Measurements from ENCODE around the gene TRPM3.

TRPM3 gene

DNA sequence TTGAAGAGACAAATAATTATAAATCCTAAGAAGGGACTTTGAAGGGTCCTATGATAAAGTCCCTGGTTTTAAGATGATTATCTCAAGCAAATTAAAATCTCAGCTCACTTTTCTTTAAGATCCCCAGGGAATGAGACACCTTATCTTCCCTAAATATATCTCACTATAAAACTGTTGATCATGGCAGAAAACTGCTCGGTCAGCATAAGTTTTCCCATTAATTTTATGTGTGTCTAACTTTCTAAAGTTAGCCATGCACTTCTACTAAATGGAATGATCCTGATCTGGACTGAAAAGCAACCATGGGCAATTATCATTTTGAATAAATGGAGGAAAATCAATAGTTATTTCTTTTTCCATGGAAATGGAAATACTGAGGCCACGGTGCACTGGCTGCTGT, 314.5 kb downstream of the TRPM3 start:
- Histone ChIP-seq H3K27ac (replicated peaks) (no peak overlapping the region), H3K27me3 (ENCODE audit: insufficient read depth, poor library complexity, severe bottlenecking) (no peaks in the 10 kb centered on the region), H3K4me3 (replicated peaks; ENCODE audit: insufficient read depth, low read length) (no peak overlapping the region)
- TF ChIP-seq SPI1 (IDR thresholded peaks at IDR 0.05; ENCODE audit: borderline replicate concordance, low read depth) (no peak), GABPA (IDR thresholded peaks at IDR 0.05; ENCODE audit: low read depth) (no peak), POLR2AphosphoS5 (IDR thresholded peaks at IDR 0.05; ENCODE audit: low read depth) (no peak)
- TF ChIP-seq, protein P1, sequence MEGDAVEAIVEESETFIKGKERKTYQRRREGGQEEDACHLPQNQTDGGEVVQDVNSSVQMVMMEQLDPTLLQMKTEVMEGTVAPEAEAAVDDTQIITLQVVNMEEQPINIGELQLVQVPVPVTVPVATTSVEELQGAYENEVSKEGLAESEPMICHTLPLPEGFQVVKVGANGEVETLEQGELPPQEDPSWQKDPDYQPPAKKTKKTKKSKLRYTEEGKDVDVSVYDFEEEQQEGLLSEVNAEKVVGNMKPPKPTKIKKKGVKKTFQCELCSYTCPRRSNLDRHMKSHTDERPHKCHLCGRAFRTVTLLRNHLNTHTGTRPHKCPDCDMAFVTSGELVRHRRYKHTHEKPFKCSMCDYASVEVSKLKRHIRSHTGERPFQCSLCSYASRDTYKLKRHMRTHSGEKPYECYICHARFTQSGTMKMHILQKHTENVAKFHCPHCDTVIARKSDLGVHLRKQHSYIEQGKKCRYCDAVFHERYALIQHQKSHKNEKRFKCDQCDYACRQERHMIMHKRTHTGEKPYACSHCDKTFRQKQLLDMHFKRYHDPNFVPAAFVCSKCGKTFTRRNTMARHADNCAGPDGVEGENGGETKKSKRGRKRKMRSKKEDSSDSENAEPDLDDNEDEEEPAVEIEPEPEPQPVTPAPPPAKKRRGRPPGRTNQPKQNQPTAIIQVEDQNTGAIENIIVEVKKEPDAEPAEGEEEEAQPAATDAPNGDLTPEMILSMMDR (IDR thresholded peaks at IDR 0.05; ENCODE audit: insufficient read depth, low read length), result no peak
- TF ChIP-seq, protein P2, sequence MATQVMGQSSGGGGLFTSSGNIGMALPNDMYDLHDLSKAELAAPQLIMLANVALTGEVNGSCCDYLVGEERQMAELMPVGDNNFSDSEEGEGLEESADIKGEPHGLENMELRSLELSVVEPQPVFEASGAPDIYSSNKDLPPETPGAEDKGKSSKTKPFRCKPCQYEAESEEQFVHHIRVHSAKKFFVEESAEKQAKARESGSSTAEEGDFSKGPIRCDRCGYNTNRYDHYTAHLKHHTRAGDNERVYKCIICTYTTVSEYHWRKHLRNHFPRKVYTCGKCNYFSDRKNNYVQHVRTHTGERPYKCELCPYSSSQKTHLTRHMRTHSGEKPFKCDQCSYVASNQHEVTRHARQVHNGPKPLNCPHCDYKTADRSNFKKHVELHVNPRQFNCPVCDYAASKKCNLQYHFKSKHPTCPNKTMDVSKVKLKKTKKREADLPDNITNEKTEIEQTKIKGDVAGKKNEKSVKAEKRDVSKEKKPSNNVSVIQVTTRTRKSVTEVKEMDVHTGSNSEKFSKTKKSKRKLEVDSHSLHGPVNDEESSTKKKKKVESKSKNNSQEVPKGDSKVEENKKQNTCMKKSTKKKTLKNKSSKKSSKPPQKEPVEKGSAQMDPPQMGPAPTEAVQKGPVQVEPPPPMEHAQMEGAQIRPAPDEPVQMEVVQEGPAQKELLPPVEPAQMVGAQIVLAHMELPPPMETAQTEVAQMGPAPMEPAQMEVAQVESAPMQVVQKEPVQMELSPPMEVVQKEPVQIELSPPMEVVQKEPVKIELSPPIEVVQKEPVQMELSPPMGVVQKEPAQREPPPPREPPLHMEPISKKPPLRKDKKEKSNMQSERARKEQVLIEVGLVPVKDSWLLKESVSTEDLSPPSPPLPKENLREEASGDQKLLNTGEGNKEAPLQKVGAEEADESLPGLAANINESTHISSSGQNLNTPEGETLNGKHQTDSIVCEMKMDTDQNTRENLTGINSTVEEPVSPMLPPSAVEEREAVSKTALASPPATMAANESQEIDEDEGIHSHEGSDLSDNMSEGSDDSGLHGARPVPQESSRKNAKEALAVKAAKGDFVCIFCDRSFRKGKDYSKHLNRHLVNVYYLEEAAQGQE (IDR thresholded peaks at IDR 0.05; ENCODE audit: insufficient replicate concordance, low read depth), result no peak
- no peak for DNase-seq (ENCODE audit: low read depth in 1 of 2, low spot score in 1 of 2)

DNA sequence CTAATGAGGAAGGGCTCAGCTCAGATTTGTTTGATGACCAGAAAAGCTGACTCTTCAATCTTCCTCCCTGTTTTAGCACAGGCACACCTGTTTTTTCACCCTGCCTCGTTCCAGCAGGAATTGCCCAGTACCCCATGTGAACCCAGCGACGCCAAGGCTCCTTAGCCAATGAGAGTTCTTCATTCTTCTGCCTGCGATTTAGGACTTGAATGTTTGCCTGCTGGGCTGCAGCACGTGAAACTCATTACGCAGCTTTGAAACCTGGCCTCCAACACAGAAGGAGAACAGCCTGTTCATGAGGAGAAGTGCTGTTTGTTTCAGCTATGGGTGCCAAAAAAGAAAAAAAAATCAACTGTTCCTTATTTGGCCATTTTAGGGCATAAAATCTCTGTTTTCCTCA, 315.5 kb downstream of the TRPM3 start:
- DNase-seq (ENCODE audit: low read depth in 1 of 2, low spot score in 1 of 2), result no peak

DNA sequence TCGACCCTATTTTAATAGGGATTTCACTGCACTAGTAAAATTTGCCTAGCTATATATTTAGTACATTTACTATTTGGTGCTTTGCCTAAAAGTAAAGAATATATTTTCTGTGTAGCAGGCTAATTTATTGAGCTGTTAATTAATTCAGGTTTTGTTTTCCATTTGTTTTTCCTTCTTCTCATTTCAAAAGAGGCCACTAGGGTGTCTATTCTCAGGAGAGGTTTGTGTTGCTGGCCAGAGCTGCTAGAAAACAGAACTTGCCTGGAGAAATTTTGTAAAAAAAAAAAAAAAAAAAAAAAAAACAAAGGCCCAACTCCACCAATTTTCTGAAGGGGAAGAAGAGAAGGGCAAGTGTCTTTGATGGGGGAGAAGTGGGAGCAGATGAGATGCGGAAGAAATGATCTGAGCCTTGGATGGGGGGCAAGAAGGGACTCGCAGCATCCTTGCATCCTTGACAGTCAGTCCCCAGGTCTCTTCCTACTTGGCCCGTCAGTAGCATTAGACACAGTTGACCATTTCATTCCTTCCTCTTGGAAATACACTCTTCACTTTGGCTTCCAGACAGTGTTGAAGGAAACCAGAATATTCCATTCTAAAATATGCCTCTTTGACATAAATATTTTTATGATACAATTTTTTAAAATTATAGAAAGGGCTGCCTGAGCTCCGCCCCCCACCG, 318.5 kb downstream of the TRPM3 start:
- TF ChIP-seq SPI1 (IDR thresholded peaks at IDR 0.05; ENCODE audit: borderline replicate concordance, low read depth) (no peak), POLR2AphosphoS5 (IDR thresholded peaks at IDR 0.05; ENCODE audit: low read depth) (no peak), GABPA (IDR thresholded peaks at IDR 0.05; ENCODE audit: low read depth) (no peak)
- TF ChIP-seq, protein P1 (IDR thresholded peaks at IDR 0.05; ENCODE audit: insufficient read depth, low read length), result no peak
- TF ChIP-seq, protein P2 (IDR thresholded peaks at IDR 0.05; ENCODE audit: insufficient replicate concordance, low read depth), result no peak

More for the DNA sequence above, 315.5 kb downstream of the TRPM3 start:
- no peak for TF ChIP-seq SPI1 (IDR thresholded peaks at IDR 0.05; ENCODE audit: borderline replicate concordance, low read depth)
- TF ChIP-seq, protein P1 (IDR thresholded peaks at IDR 0.05; ENCODE audit: insufficient read depth, low read length), result no peak
- no peak for TF ChIP-seq GABPA (IDR thresholded peaks at IDR 0.05; ENCODE audit: low read depth)
- TF ChIP-seq, protein P2 (IDR thresholded peaks at IDR 0.05; ENCODE audit: insufficient replicate concordance, low read depth), result no peak
- no peak for TF ChIP-seq POLR2AphosphoS5 (IDR thresholded peaks at IDR 0.05; ENCODE audit: low read depth)
- H3K27ac ChIP-seq (replicated peaks), result no peak overlapping the region
- H3K27me3 ChIP-seq (ENCODE audit: insufficient read depth, poor library complexity, severe bottlenecking), result no peaks in the 10 kb centered on the region
- no peak overlapping the region for H3K4me3 ChIP-seq (replicated peaks; ENCODE audit: insufficient read depth, low read length)

More for the DNA sequence above, 318.5 kb downstream of the TRPM3 start:
- Histone ChIP-seq H3K27ac (replicated peaks) (no peak overlapping the region), H3K27me3 (ENCODE audit: insufficient read depth, poor library complexity, severe bottlenecking) (no peaks in the 10 kb centered on the region), H3K4me3 (replicated peaks; ENCODE audit: insufficient read depth, low read length) (no peak overlapping the region)
- DNase-seq (ENCODE audit: low read depth in 1 of 2, low spot score in 1 of 2), result no peak
